Activated CD4-positive, CD25-positive, alpha-beta regulatory T cell treated with anti-CD3 and anti-CD28 coated beads, Interleukin-2, amount 50 U/mL, for 24 hours (primary cell): ENCODE data around the gene TSR3.

Experiments
- ATAC-seq, 2 donors: fragments of 150-1000 bp; cut with Tn5 transposase; one replicate each; pipeline ENCODE4 v1.10.0; 2021; ENCODE audit warnings: mild to moderate bottlenecking in 1 of 2, moderate library complexity in 1 of 2

Gene TSR3

GRCh38 chr16:1351582-1352362 is at the start of gene TSR3, which contains the start of gene GNPTG:
TSR3 (minus strand) TSS chr16:1351878; CDS start chr16:1351804, 74 bp downstream.
GNPTG (plus strand) TSS chr16:1351931; CDS start chr16:1351966, 35 bp downstream.
- peak; percentile 90 to 92 for ATAC-seq

DNA sequence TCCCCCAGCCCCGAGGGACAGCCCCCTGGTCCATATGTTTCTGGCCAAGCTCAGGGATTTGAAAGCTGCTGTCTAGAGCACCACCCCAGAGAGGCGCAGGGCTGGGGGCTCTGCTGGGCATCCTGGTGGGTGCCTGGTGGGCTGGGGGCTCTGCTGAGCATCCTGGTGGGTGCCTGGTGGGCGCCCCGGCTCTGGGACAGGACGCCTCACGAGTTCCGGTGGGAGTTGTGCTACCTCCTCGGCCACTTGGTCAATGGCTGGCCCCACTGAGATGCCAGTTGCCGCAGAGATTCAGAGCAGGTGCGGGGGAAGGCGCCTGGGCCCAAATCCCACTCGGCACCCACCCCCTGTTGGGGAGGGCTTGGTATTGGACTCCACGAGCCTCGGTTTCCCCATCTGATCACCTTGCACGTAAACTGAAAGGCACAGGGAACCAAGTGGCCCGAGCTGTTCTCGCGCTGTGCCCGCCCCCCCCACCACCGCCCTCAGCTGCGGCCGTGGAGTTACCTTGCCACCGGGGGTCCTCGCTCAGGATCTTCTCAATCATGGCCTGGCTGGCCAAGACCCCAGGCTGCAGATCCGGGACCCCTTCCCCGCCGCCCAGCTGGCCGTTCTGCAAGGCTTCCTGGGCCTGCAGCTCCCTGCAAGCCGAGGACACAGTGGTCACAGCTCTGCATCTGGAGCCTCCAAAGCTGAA is 49.5 kb upstream of the TSR3 start:
- no peak for ATAC-seq

DNA sequence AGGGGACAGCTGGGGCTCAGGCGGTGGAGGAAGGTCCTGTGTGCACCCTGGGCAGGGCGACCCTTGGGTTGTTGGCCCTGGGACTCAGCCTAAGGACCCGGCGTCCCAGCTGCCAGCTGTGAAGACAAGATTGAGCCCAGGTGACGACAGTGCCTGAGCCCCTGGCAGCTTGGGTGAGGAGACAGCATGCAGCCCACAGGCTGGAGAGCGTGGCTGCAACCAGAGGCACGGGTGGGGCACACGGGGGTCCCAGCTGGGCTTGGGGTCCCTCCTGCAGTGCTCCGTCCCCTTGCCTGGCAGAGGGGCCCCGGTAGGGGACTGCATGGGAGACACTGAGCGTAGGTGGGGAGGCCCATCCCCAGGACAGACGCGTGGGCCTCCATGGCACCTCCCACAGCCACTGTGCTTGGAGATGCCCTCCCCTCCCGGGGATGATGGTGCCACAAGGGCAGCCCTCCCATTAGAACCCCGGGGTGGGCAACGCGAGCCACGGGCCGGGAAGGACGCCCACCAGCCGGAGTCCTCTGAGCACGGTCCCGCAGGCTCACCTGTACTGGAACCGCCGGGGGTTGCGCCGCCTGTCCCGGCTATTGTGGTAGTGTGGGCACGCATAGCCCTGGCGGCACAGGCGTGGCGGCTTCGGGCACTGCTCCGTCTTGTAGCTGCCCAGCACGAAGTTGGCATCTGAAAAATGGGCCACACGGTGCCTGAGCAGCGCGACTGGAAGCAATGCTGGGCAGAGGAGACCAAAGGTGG is 47.3 kb upstream of the TSR3 start:
- ATAC-seq = no peak

GRCh38 chr16:1398351-1398750 is 46.7 kb upstream of the TSR3 start:
- ATAC-seq = no peak

- no peak for ATAC-seq
Measured at GRCh38 chr16:1397779-1398178, 46.1 kb upstream of the TSR3 start.

- no peak for ATAC-seq
Measured at GRCh38 chr16:1395444-1396031, 43.9 kb upstream of the TSR3 start.

DNA sequence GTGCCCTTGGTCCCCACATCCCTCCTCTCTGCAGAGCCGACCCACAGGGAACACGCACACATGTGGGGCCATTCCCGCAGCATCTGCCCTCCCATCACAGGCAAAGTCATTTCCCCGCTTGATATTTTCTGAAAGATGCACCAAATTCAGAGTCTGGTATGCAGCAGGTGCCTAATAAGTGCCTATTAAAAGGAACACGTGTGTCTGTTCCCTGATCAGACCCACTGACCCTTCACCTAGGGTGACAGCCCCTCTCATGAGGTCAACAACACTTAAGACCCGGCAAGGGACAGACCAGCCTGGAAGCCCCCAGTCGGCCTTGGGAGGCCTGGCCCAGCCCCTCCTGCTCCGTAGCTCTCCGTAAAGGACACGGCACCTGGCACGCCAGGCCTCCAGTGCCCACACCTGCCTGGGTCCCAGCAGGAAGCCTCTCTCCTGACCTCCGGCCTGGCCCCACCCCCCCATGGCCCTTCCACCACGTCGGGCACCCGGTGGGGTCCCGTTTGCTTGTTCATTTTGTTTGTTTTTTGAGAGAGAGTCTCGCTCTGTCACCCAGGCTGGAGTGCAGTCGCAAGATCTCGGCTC is 42.8 kb upstream of the TSR3 start:
- no peak for ATAC-seq

DNA sequence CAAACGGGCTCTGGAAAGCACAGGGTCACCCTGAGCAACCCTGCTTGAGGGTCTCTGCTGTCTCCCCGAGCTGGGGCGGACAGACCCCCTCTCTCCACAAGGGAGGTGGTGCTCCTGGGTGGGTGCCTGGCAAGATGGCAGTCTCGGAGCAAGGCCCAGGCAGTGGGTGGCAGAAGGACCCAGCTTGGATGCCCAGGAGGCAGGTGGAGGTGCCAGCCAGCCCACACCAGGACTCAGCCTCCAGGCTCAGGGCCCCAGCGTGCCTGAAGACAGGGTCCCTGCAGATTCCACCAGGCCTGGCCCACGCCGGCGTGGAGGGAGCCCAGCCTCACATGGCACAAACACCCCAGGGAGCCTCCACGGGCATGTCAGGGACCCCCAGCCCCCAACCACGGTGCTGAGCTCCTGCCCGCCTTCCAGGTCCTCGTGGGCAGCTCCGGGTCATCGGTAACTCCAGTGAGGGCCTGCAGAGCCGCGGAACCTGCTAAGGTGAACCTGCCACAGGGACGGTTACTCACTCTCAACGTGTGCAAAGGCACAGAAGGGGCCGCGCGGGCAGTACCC is 42.0 kb upstream of the TSR3 start:
- ATAC-seq = no peak

DNA sequence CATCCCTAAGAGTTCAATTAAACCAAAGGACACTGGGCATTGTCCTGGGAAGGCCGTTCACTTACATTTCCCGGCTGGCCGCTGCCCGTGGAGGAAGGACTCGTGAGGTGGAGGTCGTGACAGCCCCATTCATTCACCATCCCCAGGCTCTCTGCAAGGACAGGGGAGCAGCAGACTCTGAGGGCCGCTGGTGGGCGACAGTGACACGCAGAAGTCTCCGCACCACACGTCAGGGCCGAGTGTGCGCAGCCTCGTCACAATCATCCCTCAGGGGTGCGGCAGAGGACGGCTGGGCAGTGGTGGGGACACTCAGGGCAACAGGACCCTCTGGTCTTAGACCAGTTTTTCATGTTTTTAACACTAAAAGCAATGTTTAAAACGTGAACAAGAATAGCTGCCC is 41.1 kb upstream of the TSR3 start:
- ATAC-seq = no peak

DNA sequence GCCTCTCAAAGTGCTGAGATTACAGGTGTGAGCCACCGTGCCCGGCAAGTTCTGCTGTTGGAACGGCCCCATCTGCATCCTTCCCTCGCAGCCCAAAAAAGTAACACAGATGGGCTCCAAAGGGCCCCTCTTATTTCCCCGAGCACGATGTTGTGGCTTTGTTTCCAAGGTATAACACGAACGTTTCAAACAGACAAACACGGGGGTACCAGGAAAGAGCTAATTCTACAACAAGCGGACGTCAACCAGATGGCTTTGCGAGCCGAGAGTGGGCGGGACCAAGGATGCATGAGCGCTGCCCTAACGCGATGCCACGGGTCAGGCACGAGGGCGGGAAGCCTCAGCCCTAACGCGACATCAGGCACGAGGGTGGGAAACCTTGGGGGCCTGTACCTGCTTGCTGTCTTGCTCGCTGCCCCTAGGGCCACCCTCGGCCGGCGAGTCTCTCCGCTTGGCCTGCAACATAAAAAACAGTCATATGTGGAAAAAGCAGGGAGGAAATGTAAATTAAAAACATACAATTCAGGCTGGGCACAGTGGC is 38.6 kb upstream of the TSR3 start:
- no peak for ATAC-seq

DNA sequence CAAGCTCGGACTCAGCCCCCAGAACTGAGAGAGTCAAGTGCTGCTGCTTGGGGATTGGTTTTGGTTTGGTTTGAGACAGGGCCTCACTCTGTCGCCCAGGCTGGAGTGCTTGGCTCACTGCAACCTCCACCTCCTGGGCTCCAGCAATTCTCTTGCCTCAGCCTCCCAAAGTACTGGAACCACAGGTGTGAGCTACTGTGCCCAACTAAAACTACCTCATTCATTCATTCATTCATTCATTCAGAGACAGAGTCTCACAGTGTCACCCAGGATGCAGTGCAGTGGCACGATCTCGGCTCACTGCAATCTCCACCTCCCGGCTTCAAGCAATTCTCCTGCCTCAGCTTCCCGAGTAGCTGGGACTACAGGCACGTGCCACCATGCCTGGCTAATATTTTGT is 38.1 kb upstream of the TSR3 start:
- ATAC-seq = no peak

- no peak for ATAC-seq
Measured at GRCh38 chr16:1387331-1387730, 35.7 kb upstream of the TSR3 start.

GRCh38 chr16:1385232-1385631 is 33.6 kb upstream of the TSR3 start:
- ATAC-seq = no peak

GRCh38 chr16:1383556-1383955 is 31.9 kb upstream of the TSR3 start:
- no peak for ATAC-seq

GRCh38 chr16:1381612-1382406 is 30.1 kb upstream of the TSR3 start:
- no peak for ATAC-seq

- no peak for ATAC-seq
Measured at GRCh38 chr16:1380195-1380594, 28.5 kb upstream of the TSR3 start.

GRCh38 chr16:1379304-1380076 is 27.8 kb upstream of the TSR3 start:
- ATAC-seq = peak; percentile 68 to 74

- peak; percentile 83 for ATAC-seq
Measured at GRCh38 chr16:1378804-1379303, 27.2 kb upstream of the TSR3 start.

DNA sequence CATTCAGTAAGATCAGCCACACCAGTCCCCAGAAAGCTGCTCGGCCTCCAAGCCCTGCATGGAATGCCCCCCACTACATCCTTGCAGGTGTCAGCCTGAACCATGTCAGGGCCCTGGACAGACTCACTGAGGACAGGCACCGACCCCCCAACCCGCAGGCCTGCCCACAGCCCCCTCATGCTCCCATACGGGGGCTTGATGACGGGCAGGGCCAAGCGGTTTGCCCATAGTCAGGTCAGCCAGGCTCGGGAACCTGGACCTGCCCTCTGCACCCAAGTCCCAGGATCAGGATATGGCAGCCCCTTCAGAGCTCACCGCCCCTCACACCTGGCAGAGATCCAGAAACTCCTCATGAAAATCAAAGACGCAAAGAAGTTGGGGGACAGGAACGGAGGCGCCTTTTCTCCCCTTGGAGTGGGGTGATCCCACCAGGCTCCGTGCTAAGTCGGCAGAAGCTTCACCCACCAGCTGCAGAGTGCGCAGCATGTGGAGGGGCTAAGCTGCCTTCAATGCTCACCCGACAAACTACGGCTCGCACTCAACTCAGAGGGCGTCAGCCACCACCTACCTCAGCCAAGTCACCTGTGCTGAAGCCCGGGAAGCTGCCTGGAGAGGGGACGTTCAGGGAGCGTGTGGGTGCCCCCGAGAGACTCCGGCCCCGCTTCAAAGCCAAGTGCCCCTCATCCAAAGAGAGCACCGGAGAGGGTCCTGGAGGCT is 26.6 kb upstream of the TSR3 start:
- no peak for ATAC-seq
